Neural crest cell (in vitro differentiated cells): Measurements from ENCODE around the gene OSR1. TPM values are rescaled to one million over a fixed set of nuclear protein-coding genes. Genes with fewer than 3 reads are reported as not detected.

Experiments used
- DNase-seq: peaks from one replicate; pipeline ENCODE4 v3.0.0; 2021; ENCODE audit warnings: low read depth, mixed read lengths, low spot score
- H3K27ac Mint-ChIP-seq: one replicate; pipeline ENCODE4 v1.8.0; 2021; ENCODE audit warnings: mild to moderate bottlenecking, mixed read lengths; ENCODE audit not compliant: unreplicated experiment
- H3K27me3 Mint-ChIP-seq: 2 replicates; pipeline ENCODE4 v1.8.0; 2021; ENCODE audit warnings: low read depth, mild to moderate bottlenecking, mixed read lengths
- H3K36me3 Mint-ChIP-seq: 2 replicates; pipeline ENCODE4 v1.8.0; 2021; ENCODE audit warnings: low read depth, mild to moderate bottlenecking, mixed read lengths
- H3K4me1 Mint-ChIP-seq: 2 replicates; pipeline ENCODE4 v1.8.0; 2021; ENCODE audit warnings: mixed read lengths
- H3K4me3 Mint-ChIP-seq: one replicate; pipeline ENCODE4 v1.8.0; 2021; ENCODE audit warnings: mild to moderate bottlenecking, mixed read lengths
- H3K9me3 Mint-ChIP-seq: 2 replicates; pipeline ENCODE4 v1.8.0; 2021; ENCODE audit warnings: mixed read lengths
- total RNA-seq: library from RNA; stranded (reverse); gene quantifications from 2 replicates; pipeline ENCODE4 v1.2.1, GENCODE V29; 2021
- TF ChIP-seq, protein P1 (sequence below): fragments of 200-600 bp; sonication (generic); conservative IDR thresholded peaks from 2 replicates; pipeline ENCODE4 v1.5.0; 2021; ENCODE audit warnings: antibody characterized with exemption, mild to moderate bottlenecking

The OSR1 gene
- total RNA-seq, 1 donor from 2014 or later = 0.33 TPM

DNA sequence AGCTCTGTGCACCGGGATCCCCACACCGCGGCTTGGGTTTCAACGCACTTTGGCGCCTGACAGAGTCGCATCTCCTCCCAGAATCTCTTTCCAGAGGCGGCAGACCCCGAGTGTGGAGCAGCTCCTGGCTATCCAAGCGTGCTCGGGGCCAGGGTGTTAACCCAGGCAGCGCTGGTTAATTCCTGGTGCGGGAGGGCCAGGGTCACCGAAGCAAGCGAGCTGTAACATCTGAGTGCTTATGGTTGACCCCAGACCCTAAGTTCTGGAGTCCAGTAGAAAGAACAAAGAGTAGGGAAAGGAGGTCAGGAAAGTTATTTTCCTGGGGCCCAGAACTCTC, 566 bp upstream of the OSR1 start:
- Mint-ChIP-seq H3K27me3 (peaks cover 98% of the 10 kb centered on the region), H3K9me3 (no peaks in the 10 kb centered on the region), H3K36me3 (peaks cover 2% of the 10 kb centered on the region), H3K27ac (no peak overlapping the region), H3K4me3 (peak overlapping the region; percentile 82), H3K4me1 (peaks cover 35% of the 10 kb centered on the region)
- TF ChIP-seq, protein P1, sequence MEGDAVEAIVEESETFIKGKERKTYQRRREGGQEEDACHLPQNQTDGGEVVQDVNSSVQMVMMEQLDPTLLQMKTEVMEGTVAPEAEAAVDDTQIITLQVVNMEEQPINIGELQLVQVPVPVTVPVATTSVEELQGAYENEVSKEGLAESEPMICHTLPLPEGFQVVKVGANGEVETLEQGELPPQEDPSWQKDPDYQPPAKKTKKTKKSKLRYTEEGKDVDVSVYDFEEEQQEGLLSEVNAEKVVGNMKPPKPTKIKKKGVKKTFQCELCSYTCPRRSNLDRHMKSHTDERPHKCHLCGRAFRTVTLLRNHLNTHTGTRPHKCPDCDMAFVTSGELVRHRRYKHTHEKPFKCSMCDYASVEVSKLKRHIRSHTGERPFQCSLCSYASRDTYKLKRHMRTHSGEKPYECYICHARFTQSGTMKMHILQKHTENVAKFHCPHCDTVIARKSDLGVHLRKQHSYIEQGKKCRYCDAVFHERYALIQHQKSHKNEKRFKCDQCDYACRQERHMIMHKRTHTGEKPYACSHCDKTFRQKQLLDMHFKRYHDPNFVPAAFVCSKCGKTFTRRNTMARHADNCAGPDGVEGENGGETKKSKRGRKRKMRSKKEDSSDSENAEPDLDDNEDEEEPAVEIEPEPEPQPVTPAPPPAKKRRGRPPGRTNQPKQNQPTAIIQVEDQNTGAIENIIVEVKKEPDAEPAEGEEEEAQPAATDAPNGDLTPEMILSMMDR = no peak
- DNase-seq = no peak

DNA sequence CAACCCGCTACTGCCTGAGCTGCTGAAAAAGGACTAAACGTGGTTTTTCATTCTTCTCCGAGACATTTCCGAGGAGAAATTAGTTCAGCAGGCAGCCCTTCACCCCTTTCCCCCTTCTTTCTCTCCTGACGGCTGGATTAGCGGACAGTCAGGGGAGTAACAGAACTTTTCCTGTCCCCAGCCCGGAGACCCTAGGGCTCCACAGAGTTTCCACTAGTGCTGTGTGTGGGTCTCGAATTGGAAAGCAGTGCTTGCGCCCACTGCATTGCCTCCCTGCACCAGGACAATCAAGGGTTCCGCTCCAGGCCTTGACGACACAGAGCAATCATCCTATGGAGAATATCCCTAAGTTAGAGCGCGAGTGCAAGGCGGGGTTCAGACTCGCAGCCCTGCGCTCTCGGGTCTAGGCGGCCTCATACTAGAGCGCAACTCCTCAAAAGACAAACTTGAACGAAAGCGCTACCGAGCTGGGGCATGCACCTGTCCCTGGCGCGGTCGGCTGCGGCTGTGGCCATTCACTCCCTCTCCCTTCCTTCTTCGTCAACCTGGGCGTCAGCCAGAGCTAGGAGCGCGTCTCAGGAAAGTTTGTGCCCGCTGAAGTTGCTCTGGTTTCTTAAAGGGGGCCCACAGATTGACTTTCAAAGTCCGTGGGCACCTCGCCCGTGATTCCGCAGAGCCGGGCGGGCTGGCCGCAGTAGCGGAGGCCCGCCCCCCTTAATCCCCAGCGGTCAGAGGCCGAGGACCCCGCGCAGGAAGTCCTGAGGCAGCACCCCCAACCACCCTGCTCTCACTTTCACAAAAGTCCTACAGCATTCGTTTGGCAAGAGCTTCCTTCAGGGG, 801 bp downstream of the OSR1 start:
- H3K4me1 Mint-ChIP-seq = peaks cover 26% of the 10 kb centered on the region
- H3K4me3 Mint-ChIP-seq = peak overlapping the region; percentile 79
- no peak overlapping the region for H3K27ac Mint-ChIP-seq
- DNase-seq = no peak
- TF ChIP-seq, protein P1 = no peak
- peaks cover 2% of the 10 kb centered on the region for H3K36me3 Mint-ChIP-seq
- H3K27me3 Mint-ChIP-seq = peaks cover 98% of the 10 kb centered on the region
- no peaks in the 10 kb centered on the region for H3K9me3 Mint-ChIP-seq

DNA sequence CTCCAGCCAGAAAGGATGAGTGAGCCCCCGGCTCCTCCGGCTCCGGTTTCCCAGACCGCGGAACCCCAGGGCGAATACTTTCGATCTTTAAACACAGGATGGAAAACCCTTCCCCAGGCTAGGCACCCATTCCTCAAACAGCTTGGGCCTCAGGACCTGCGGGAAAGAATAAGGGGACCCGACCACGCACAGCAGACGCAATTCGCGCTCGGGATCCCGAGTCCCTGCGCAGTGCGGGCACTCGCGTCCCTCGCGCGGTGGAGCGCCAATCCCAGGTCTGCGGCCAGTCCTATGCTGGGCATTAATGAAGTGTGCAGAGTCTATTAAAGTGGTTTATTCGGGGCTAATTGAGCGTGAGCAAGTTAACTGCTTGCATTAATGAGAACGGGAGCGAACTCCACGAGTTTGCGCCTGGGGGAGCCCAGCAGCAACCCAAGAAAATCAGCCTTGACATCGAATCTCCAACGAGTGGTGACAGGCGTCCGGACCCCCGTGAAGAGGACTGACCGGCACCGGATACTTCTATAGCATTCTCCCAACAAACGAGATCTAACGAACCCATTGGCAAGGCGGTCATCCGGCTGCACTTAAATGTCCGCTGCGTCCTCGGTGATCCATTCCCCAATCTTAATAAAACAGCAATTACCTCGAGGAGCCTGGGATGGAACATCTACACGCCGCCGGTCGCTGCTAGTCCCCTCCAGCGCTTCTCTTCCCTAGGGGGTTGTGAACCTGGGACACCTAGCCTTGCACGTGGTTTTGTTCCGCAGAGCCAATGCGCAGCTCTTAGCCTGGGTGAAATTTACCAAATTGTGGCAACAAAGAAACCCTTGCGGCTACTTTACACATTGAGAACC, 1.6 kb downstream of the OSR1 start:
- Mint-ChIP-seq H3K4me1 (peaks cover 17% of the 10 kb centered on the region), H3K27ac (no peak overlapping the region), H3K27me3 (peaks cover 98% of the 10 kb centered on the region), H3K4me3 (peak overlapping the region; percentile 79), H3K36me3 (peaks cover 4% of the 10 kb centered on the region), H3K9me3 (no peaks in the 10 kb centered on the region)
- DNase-seq = no peak
- TF ChIP-seq, protein P1 = no peak

DNA sequence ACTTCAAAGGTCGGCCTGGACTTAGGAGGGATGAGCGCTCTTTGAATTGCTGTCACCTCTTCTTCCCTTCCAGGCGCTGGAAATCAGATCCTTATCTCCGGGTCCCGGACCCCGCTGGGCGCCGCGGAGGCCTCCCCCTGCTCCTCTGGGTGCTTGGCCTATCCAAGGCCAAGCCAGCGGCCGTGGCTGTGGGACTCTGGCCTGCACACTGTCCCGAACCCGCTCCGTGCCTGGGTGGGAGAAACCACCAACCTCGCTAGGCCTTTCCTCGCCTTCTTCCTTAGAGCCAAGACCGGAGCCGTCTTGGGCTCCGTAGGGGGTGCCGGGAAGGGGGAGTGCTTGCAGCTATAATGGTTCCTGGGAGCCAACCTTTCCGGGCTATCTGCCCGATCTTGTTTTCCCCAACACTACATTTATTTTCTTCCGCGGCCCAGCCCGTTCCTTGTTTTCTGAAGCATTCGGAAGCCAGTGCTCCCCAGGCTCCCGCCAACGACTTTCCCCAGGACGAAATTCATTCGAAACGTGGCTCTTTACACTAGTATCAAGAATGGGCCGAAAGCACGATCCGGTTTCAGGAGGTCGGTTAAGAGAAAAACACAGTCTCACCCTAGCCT, 2.4 kb downstream of the OSR1 start:
- H3K27ac Mint-ChIP-seq = no peak overlapping the region
- H3K36me3 Mint-ChIP-seq = peaks cover 4% of the 10 kb centered on the region
- peaks cover 17% of the 10 kb centered on the region for H3K4me1 Mint-ChIP-seq
- DNase-seq = no peak
- H3K9me3 Mint-ChIP-seq = no peaks in the 10 kb centered on the region
- H3K27me3 Mint-ChIP-seq = peaks cover 98% of the 10 kb centered on the region
- H3K4me3 Mint-ChIP-seq = peak overlapping the region; percentile 79
- TF ChIP-seq, protein P1 = no peak

DNA sequence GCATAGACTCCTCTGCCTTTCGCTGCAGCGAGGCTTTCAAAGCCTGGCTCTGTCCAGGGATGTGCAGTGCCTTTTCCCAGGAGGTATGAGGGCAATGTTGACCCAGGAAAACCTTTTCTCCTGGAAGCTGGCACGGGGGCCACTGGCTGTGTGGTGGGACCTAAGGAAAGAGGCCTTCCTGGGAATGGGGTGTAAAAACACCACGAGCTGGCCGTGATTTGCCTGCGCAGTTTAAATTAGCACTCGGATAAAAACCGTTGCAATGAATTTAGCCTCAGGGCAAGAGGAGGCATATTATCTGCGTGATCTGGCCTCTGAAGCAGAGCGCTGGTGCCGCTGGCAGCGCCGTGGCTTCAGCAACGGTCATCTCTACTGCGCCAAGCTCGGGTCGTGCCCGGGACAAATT, 3.0 kb downstream of the OSR1 start:
- H3K36me3 Mint-ChIP-seq = peaks cover 4% of the 10 kb centered on the region
- H3K27me3 Mint-ChIP-seq = peaks cover 97% of the 10 kb centered on the region
- H3K4me3 Mint-ChIP-seq = peak overlapping the region; percentile 51
- H3K27ac Mint-ChIP-seq = no peak overlapping the region
- no peaks in the 10 kb centered on the region for H3K9me3 Mint-ChIP-seq
- H3K4me1 Mint-ChIP-seq = peaks cover 22% of the 10 kb centered on the region
- no peak for DNase-seq
- TF ChIP-seq, protein P1 = no peak
